DOHH2 (cell line): ENCODE data around the gene TMEM253.

ENCODE experiments used
- H3F3A ChIP-seq: fragments of 200-600 bp; sonication (generic), shearing (Covaris generic); 2 replicates; pipeline ENCODE4 v1.6.0; 2016; ENCODE audit warnings: antibody characterized with exemption, mild to moderate bottlenecking; ENCODE audit not compliant: control insufficient read depth, insufficient read depth
- H3K27ac ChIP-seq: fragments of 200-600 bp; sonication (generic); 2 replicates; pipeline ENCODE4 v1.5.1; 2014; ENCODE audit warnings: low read depth, mild to moderate bottlenecking, low read length, moderate library complexity
- H3K27me3 ChIP-seq: fragments of 200-600 bp; sonication (generic); 2 replicates; pipeline ENCODE4 v1.6.1; 2014; ENCODE audit warnings: mild to moderate bottlenecking, low read length, mixed read lengths; ENCODE audit not compliant: control insufficient read depth
- H3K36me3 ChIP-seq: fragments of 200-600 bp; sonication (generic); 2 replicates; pipeline ENCODE4 v1.6.1; 2014; ENCODE audit warnings: mild to moderate bottlenecking, low read length, moderate library complexity, mixed read lengths; ENCODE audit not compliant: control insufficient read depth
- H3K4me1 ChIP-seq: fragments of 200-600 bp; sonication (generic); 2 replicates; pipeline ENCODE4 v1.6.1; 2014; ENCODE audit warnings: mild to moderate bottlenecking, low read length, mixed read lengths; ENCODE audit not compliant: control insufficient read depth
- H3K4me2 ChIP-seq: fragments of 200-600 bp; sonication (generic); 2 replicates; pipeline ENCODE4 v1.6.0; 2014; ENCODE audit warnings: mild to moderate bottlenecking, low read length, moderate library complexity
- H3K4me3 ChIP-seq: fragments of 200-600 bp; sonication (generic); 2 replicates; pipeline ENCODE4 v1.5.1; 2014; ENCODE audit warnings: mild to moderate bottlenecking, low read length, mixed read lengths
- H3K79me2 ChIP-seq: fragments of 200-600 bp; sonication (generic); 2 replicates; pipeline ENCODE4 v1.6.1; 2014; ENCODE audit warnings: mild to moderate bottlenecking, low read length, mixed read lengths; ENCODE audit not compliant: control insufficient read depth
- H3K9me2 ChIP-seq: fragments of 200-600 bp; sonication (generic); replicated peaks from 2 replicates; pipeline ENCODE4 v1.6.1; 2014; ENCODE audit warnings: mild to moderate bottlenecking, low read length, mixed read lengths; ENCODE audit not compliant: control insufficient read depth
- H3K9me3 ChIP-seq: fragments of 200-600 bp; sonication (generic); 2 replicates; pipeline ENCODE4 v1.6.1; 2014; ENCODE audit warnings: antibody characterized with exemption, low read length, mixed read lengths; ENCODE audit not compliant: control insufficient read depth, insufficient read depth
- H4K20me1 ChIP-seq: fragments of 200-600 bp; sonication (generic); 2 replicates; pipeline ENCODE4 v1.6.0; 2014; ENCODE audit warnings: low read depth, mild to moderate bottlenecking, antibody characterized with exemption, low read length, moderate library complexity; ENCODE audit not compliant: control insufficient read depth, insufficient read depth
- EZH2phosphoT487 ChIP-seq: fragments of 200-600 bp; sonication (generic); IDR thresholded peaks from 2 replicates; pipeline ENCODE4 v1.6.1; 2017; ENCODE audit warnings: borderline replicate concordance, mild to moderate bottlenecking, antibody characterized with exemption, low read length, moderate library complexity, mixed read lengths
- TF ChIP-seq, protein P1 (sequence below): fragments of 200-600 bp; sonication (generic); IDR thresholded peaks from one replicate; pipeline ENCODE4 v1.5.1; 2014; ENCODE audit warnings: antibody characterized with exemption, mild to moderate bottlenecking, low read depth, low read length; ENCODE audit not compliant: poor library complexity, severe bottlenecking

TMEM253 gene

GRCh38 chr14:21088687-21089086 lies 12.2 kb upstream of the TMEM253 start:
- Histone ChIP-seq H3K79me2 (no peaks in the 10 kb centered on the region), H3K36me3 (peaks cover 3% of the 10 kb centered on the region; the same call in 1 of the 2 replicates), H3K27me3 (no peaks in the 10 kb centered on the region), H3K9me3 (no peaks in the 10 kb centered on the region), H3K4me3 (no peak overlapping the region), H4K20me1 (peaks cover 9% of the 10 kb centered on the region), H3K4me1 (peaks cover 13% of the 10 kb centered on the region), H3K27ac (no peak overlapping the region), H3F3A (no peaks in the 10 kb centered on the region), H3K9me2 (no peaks in the 10 kb centered on the region), H3K4me2 (no peak overlapping the region)
- TF ChIP-seq, protein P1, sequence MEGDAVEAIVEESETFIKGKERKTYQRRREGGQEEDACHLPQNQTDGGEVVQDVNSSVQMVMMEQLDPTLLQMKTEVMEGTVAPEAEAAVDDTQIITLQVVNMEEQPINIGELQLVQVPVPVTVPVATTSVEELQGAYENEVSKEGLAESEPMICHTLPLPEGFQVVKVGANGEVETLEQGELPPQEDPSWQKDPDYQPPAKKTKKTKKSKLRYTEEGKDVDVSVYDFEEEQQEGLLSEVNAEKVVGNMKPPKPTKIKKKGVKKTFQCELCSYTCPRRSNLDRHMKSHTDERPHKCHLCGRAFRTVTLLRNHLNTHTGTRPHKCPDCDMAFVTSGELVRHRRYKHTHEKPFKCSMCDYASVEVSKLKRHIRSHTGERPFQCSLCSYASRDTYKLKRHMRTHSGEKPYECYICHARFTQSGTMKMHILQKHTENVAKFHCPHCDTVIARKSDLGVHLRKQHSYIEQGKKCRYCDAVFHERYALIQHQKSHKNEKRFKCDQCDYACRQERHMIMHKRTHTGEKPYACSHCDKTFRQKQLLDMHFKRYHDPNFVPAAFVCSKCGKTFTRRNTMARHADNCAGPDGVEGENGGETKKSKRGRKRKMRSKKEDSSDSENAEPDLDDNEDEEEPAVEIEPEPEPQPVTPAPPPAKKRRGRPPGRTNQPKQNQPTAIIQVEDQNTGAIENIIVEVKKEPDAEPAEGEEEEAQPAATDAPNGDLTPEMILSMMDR: no peak
- no peak for TF ChIP-seq EZH2phosphoT487

GRCh38 chr14:21089271-21089670 lies 11.6 kb upstream of the TMEM253 start:
- Histone ChIP-seq H3K79me2 (no peaks in the 10 kb centered on the region), H3K9me3 (no peaks in the 10 kb centered on the region), H3K9me2 (no peaks in the 10 kb centered on the region), H4K20me1 (peaks cover 9% of the 10 kb centered on the region), H3K27ac (no peak overlapping the region), H3K27me3 (no peaks in the 10 kb centered on the region), H3K36me3 (peaks cover 3% of the 10 kb centered on the region; the same call in 1 of the 2 replicates), H3K4me3 (no peak overlapping the region), H3K4me2 (no peak overlapping the region), H3F3A (no peaks in the 10 kb centered on the region), H3K4me1 (peaks cover 19% of the 10 kb centered on the region)
- TF ChIP-seq EZH2phosphoT487: no peak
- TF ChIP-seq, protein P1: no peak

DNA sequence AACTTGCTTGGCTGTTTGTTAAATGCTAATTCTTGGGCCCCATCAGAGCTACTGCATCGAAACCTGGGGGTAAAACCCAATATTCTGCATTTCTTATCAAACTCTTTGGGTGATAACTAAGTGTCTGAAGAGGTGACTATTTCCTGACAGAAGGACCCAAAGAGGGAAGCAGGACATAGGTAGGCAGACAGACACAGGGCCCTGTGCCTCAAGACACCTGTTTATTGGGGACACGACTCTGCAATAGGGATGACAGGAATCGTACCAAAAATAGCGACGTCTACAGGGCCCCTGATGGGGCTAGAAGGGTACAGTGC lies 11.0 kb upstream of the TMEM253 start:
- Histone ChIP-seq H3K4me2 (no peak overlapping the region), H3K4me1 (peaks cover 20% of the 10 kb centered on the region), H3K9me3 (no peaks in the 10 kb centered on the region), H3F3A (no peaks in the 10 kb centered on the region), H3K4me3 (no peak overlapping the region), H4K20me1 (peaks cover 9% of the 10 kb centered on the region), H3K27ac (no peak overlapping the region), H3K36me3 (peaks cover 3% of the 10 kb centered on the region; the same call in 1 of the 2 replicates), H3K27me3 (no peaks in the 10 kb centered on the region), H3K9me2 (no peaks in the 10 kb centered on the region), H3K79me2 (no peaks in the 10 kb centered on the region)
- TF ChIP-seq, protein P1: no peak
- TF ChIP-seq EZH2phosphoT487: no peak
